BJ (cell line): ENCODE results near the gene CPED1. TPM values are rescaled to one million over a fixed set of nuclear protein-coding genes. Genes with fewer than 3 reads are reported as not detected.

Source experiments
- CTCF ChIA-PET: fragments of 350-600 bp; formaldehyde crosslinking; extraction: SDS; loops from one replicate; lab custom pipeline; 2021; ENCODE audit warnings: antibody characterized with exemption, inconsistent platforms; lab: Yijun Ruan, JAX
- POLR2A ChIA-PET: fragments of 300-600 bp; sonication (Branson Sonifier 250); formaldehyde crosslinking; extraction: SDS; loops from one replicate; lab custom pipeline; 2021; ENCODE audit warnings: antibody characterized with exemption; lab: Charles Lee
- DNase-seq: peaks from one replicate; pipeline ENCODE4 v3.0.0-alpha.2; 2011; ENCODE audit warnings: low read depth
- H3K27me3 ChIP-seq: 2 replicates; pipeline ENCODE4 v1.6.0; 2011; ENCODE audit warnings: low read length; ENCODE audit not compliant: control insufficient read depth, insufficient read depth
- H3K36me3 ChIP-seq: 2 replicates; pipeline ENCODE4 v1.5.1; 2011; ENCODE audit warnings: low read length; ENCODE audit not compliant: control insufficient read depth, insufficient read depth
- H3K4me3 ChIP-seq: 2 replicates; pipeline ENCODE4 v1.5.1; 2011; ENCODE audit warnings: low read depth, mild to moderate bottlenecking, control low read depth, low read length
- CTCF ChIP-seq: IDR thresholded peaks from 2 replicates; pipeline ENCODE4 v1.5.1; 2011; ENCODE audit warnings: low read depth, mild to moderate bottlenecking, control low read depth, inconsistent platforms, low read length, moderate library complexity; ENCODE audit not compliant: insufficient read depth
- polyA plus RNA-seq: library from polyadenylated mRNA; depleted of rRNA; stranded (reverse); fragments of >200 nt; gene quantifications from 2 replicates; pipeline ENCODE4 v1.2.3, GENCODE V29; 2011

The CPED1 gene
- polyA plus RNA-seq, 1 experiment, result 18.3 TPM

GRCh38 chr7:120950539-120951308, 37.8 kb upstream of the CPED1 start, which contains the start of gene ING3:
TSS of gene ING3 (plus strand) at chr7:120950777. CDS start at chr7:120950897, 120 bp downstream.
- H3K27me3 ChIP-seq, result peaks cover 1% of the 10 kb centered on the region; the same call in 1 of the 2 replicates
- POLR2A ChIA-PET, result interaction anchor here (0.6 kb wide), 6 partner anchors 11 to 609 kb away, joined by 5 to 10 read pairs (median 8); no protein-coding TSS in a partner anchor
- CTCF ChIA-PET, result interaction anchor here (1.0 to 1.2 kb wide), 5 partner anchors 31 to 145 kb away, joined by 3 read pairs; no protein-coding TSS in a partner anchor
- TF ChIP-seq CTCF, result no peak
- no peaks in the 10 kb centered on the region for H3K36me3 ChIP-seq
- peak within 1 kb of the TSS; percentile 51 for H3K4me3 ChIP-seq
- peak; percentile 87 for DNase-seq

- Histone ChIP-seq H3K4me3 (peak overlapping the region; percentile 51), H3K27me3 (peaks cover under 1% of the 10 kb centered on the region; the same call in 1 of the 2 replicates), H3K36me3 (no peaks in the 10 kb centered on the region)
- no peak for TF ChIP-seq CTCF
- ChIA-PET CTCF (interaction anchor here (1.0 to 1.2 kb wide), 5 partner anchors 31 to 145 kb away, joined by 3 read pairs; no protein-coding TSS in a partner anchor), POLR2A (no interaction called here)
- no peak for DNase-seq
Measured at GRCh38 chr7:120951309-120951699, 37.2 kb upstream of the CPED1 start.

- POLR2A ChIA-PET, result no interaction called here
- no peak for TF ChIP-seq CTCF
- CTCF ChIA-PET, result interaction anchor here (1.1 to 1.2 kb wide), 2 partner anchors 133 to 146 kb away, joined by 3 read pairs; no protein-coding TSS in a partner anchor
Measured at GRCh38 chr7:120951826-120952225, 36.7 kb upstream of the CPED1 start.

GRCh38 chr7:120955577-120956149, 32.8 kb upstream of the CPED1 start:
- H3K4me3 ChIP-seq, result no peak overlapping the region
- POLR2A ChIA-PET, result no interaction called here
- H3K36me3 ChIP-seq, result no peaks in the 10 kb centered on the region
- no peak for TF ChIP-seq CTCF
- DNase-seq, result no peak
- no peaks in the 10 kb centered on the region for H3K27me3 ChIP-seq
- CTCF ChIA-PET, result no interaction called here

More at GRCh38 chr7:120951826-120952225, 36.7 kb upstream of the CPED1 start:
- Histone ChIP-seq H3K4me3 (peak overlapping the region; percentile 5), H3K27me3 (no peaks in the 10 kb centered on the region; the same call in 1 of the 2 replicates), H3K36me3 (no peaks in the 10 kb centered on the region)
- DNase-seq, result no peak

- H3K27me3 ChIP-seq, result no peaks in the 10 kb centered on the region
- TF ChIP-seq CTCF, result no peak
- no peak for DNase-seq
- CTCF ChIA-PET, result no interaction called here
- no peak overlapping the region for H3K4me3 ChIP-seq
- H3K36me3 ChIP-seq, result no peaks in the 10 kb centered on the region
- POLR2A ChIA-PET, result no interaction called here
Measured at GRCh38 chr7:120959929-120960484, 28.5 kb upstream of the CPED1 start.
